Stimulated activated CD4-positive, alpha-beta T cell treated with anti-CD3 and anti-CD28 coated beads, Interleukin-1b, Interleukin-23, amount 100 ng/mL, for 48 hours (primary cell): ENCODE data around the gene FLCN.

ENCODE experiments used
- DNase-seq: peaks from one replicate; pipeline ENCODE4 v3.0.0-alpha.2; 2020

The FLCN gene

GRCh38 chr17:17164676-17165075, 72.3 kb downstream of the FLCN start:
- DNase-seq, result no peak

- no peak for DNase-seq
Measured at GRCh38 chr17:17164156-17164555, 72.8 kb downstream of the FLCN start.
